Tibial nerve (tissue), 4 donors: ENCODE data around the gene GNAQ.

Experiments used
- EP300 ChIP-seq, 2 donors: sonication (generic); formaldehyde crosslinking; IDR thresholded peaks; one replicate each; pipeline ENCODE4 v1.6.1; 2017; ENCODE audit warnings: antibody characterized with exemption in 2 of 2, mild to moderate bottlenecking in 1 of 2
- POLR2A ChIP-seq, 2 donors: fragments of 450-650 bp; IDR thresholded peaks; one replicate each; pipeline ENCODE4 v1.6.1; 2017; ENCODE audit warnings: antibody characterized with exemption in 2 of 2, mild to moderate bottlenecking in 2 of 2, moderate library complexity in 2 of 2
- TF ChIP-seq, protein P1 (sequence below), 5 experiments: fragments of 200-600 bp in 3 of 5; fragments of 450-650 bp in 2 of 5; sonication (generic) in 3 of 5; IDR thresholded peaks; one replicate each; pipeline ENCODE4 v1.5.1; 2016 to 2019; ENCODE audit warnings: antibody characterized with exemption in 5 of 5, mild to moderate bottlenecking in 3 of 5, moderate library complexity in 2 of 5

- no peak for TF ChIP-seq POLR2A (IDR thresholded peaks at IDR 0.05)
- TF ChIP-seq, protein P1, sequence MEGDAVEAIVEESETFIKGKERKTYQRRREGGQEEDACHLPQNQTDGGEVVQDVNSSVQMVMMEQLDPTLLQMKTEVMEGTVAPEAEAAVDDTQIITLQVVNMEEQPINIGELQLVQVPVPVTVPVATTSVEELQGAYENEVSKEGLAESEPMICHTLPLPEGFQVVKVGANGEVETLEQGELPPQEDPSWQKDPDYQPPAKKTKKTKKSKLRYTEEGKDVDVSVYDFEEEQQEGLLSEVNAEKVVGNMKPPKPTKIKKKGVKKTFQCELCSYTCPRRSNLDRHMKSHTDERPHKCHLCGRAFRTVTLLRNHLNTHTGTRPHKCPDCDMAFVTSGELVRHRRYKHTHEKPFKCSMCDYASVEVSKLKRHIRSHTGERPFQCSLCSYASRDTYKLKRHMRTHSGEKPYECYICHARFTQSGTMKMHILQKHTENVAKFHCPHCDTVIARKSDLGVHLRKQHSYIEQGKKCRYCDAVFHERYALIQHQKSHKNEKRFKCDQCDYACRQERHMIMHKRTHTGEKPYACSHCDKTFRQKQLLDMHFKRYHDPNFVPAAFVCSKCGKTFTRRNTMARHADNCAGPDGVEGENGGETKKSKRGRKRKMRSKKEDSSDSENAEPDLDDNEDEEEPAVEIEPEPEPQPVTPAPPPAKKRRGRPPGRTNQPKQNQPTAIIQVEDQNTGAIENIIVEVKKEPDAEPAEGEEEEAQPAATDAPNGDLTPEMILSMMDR (IDR thresholded peaks at IDR 0.05): no peak
- no peak for TF ChIP-seq EP300 (IDR thresholded peaks at IDR 0.05)
Observed at GRCh38 chr9:78041971-78042370, 10.4 kb upstream of the GNAQ start.
